Measurements from ENCODE around the gene KRT83. TPM values are rescaled to one million over a fixed set of nuclear protein-coding genes. Genes with fewer than 3 reads are reported as not detected.

KRT83 gene
- total RNA-seq, 2 donors from 2014 or later, result not detected

GRCh38 chr12:52270541-52271070 is 50.6 kb downstream of the KRT83 start:
- no peak overlapping the region for H3K4me3 ChIP-seq
- no peak for DNase-seq (ENCODE audit: low spot score)
- no peak for TF ChIP-seq CTCF (IDR thresholded peaks at IDR 0.05)
- no peaks in the 10 kb centered on the region for H3K27me3 ChIP-seq
- H3K27ac ChIP-seq, result no peak overlapping the region
- H3K4me1 ChIP-seq, result no peaks in the 10 kb centered on the region
- no peaks in the 10 kb centered on the region for H3K36me3 ChIP-seq
- H3K9me3 ChIP-seq, result no peaks in the 10 kb centered on the region

- Histone ChIP-seq H3K9me3 (no peaks in the 10 kb centered on the region), H3K27ac (no peak overlapping the region)
Observed at GRCh38 chr12:52268212-52268611, 53.0 kb downstream of the KRT83 start.

DNA sequence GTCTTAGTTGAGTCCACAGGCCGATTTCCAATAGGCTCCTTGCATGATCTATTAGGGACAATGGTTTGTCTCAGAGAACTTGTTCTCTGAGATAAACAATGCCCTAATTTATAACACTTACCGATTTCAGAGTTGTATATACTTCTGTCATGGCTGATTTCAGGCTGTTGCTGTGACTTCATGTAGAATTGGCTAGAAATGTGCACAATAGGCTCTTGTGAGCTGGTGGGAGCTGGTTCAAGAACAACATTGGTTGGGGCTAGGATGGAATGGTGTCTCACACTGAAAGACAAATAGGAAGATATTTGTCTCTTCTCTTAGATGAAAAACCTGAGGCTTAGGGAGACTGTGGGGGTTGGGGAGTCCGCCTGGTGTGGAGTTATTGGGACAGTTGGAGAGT is 53.5 kb downstream of the KRT83 start:
- H3K36me3 ChIP-seq, result no peaks in the 10 kb centered on the region
- H3K4me3 ChIP-seq, result no peak overlapping the region
- DNase-seq (ENCODE audit: low spot score), result no peak
- H3K27ac ChIP-seq, result no peak overlapping the region
- no peaks in the 10 kb centered on the region for H3K9me3 ChIP-seq
- H3K4me1 ChIP-seq, result no peaks in the 10 kb centered on the region
- no peaks in the 10 kb centered on the region for H3K27me3 ChIP-seq
- no peak for TF ChIP-seq CTCF (IDR thresholded peaks at IDR 0.05)

More at GRCh38 chr12:52268212-52268611, 53.0 kb downstream of the KRT83 start:
- no peak for TF ChIP-seq CTCF (IDR thresholded peaks at IDR 0.05)
- Histone ChIP-seq H3K4me1 (no peaks in the 10 kb centered on the region), H3K27me3 (no peaks in the 10 kb centered on the region), H3K4me3 (no peak overlapping the region), H3K36me3 (no peaks in the 10 kb centered on the region)
- DNase-seq (ENCODE audit: low spot score), result no peak

- Histone ChIP-seq H3K4me1 (no peaks in the 10 kb centered on the region), H3K9me3 (no peaks in the 10 kb centered on the region), H3K36me3 (no peaks in the 10 kb centered on the region), H3K27me3 (no peaks in the 10 kb centered on the region), H3K27ac (no peak overlapping the region), H3K4me3 (no peak overlapping the region)
- no peak for DNase-seq (ENCODE audit: low spot score)
- no peak for TF ChIP-seq CTCF (IDR thresholded peaks at IDR 0.05)
Observed at GRCh38 chr12:52267266-52267665, 53.9 kb downstream of the KRT83 start.

- Histone ChIP-seq H3K36me3 (no peaks in the 10 kb centered on the region), H3K4me3 (no peak overlapping the region), H3K4me1 (no peaks in the 10 kb centered on the region), H3K9me3 (no peaks in the 10 kb centered on the region), H3K27ac (no peak overlapping the region), H3K27me3 (no peaks in the 10 kb centered on the region)
- no peak for DNase-seq (ENCODE audit: low spot score)
- no peak for TF ChIP-seq CTCF (IDR thresholded peaks at IDR 0.05)
Observed at GRCh38 chr12:52266514-52266913, 54.7 kb downstream of the KRT83 start.

DNA sequence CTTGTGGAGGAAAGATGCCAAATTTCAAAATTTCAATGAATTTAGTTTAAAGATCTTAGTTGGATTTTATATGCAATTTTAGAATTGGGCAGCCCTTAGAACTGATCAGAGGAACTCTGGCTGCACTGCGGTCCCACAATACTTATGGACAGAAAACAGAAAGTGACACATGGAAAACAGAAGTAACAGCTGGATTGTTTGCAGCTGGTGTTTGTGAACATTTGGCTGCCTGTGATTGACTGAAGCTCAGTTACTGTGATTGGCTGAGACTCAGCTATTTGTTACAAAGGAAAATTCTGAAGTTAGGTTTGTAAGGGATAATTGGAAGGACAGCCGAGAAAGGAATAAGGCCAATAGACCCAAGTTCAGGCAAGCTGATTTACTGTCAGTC is 56.8 kb downstream of the KRT83 start:
- no peaks in the 10 kb centered on the region for H3K36me3 ChIP-seq
- H3K9me3 ChIP-seq, result no peaks in the 10 kb centered on the region
- TF ChIP-seq CTCF (IDR thresholded peaks at IDR 0.05), result no peak
- H3K27me3 ChIP-seq, result no peaks in the 10 kb centered on the region
- H3K4me1 ChIP-seq, result no peaks in the 10 kb centered on the region
- H3K4me3 ChIP-seq, result no peak overlapping the region
- H3K27ac ChIP-seq, result no peak overlapping the region
- DNase-seq (ENCODE audit: low spot score), result no peak
